Colon (tissue), 2 donors: Measurements from ENCODE around the gene OLFM3.

Experiments used
- FAIRE-seq: peaks from 2 replicates; lab custom pipeline; 2012; peaks lifted over from hg19 to GRCh38; lab: Jason Lieb, UNC
- donor health status: control.
- donor health status: control.

The OLFM3 gene

DNA sequence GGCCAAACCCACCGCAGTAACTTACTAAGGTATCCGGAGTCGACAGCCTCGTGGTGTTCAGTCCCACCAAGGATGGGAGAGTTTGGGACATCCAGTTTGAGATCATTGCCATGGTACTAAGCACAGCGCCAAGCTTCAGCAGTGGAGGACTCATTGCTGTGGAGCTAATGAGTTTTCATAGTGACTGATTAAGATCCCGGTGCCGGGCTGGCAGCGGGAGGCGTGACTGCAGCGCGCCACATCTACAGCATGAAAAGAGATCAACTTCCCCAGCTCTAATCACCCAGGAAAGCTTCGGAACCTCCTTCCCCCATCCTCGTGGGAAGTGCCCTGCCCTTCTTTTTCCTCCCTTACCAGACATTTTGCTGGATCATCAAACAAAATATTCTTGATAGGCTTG is 149.9 kb downstream of the OLFM3 start:
- no peak for FAIRE-seq

DNA sequence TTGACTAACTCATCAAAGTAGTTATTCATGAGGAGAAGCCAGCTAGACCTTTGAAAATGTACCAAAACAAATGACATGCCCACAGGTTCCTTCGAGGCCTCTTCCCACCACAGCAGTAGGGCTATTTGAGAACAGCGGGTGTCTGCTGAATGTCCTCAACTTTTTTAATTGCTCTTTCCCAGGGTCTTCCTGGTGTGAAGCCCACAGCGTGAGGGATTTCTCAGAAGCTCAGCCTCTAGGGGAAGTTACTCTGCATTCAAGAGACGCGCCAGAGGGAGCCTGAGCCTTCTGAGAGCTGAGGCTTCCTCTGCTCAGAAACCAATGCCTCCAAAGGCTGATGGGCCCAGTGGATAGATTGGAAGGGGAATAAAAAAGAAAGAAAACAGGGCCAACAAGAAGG is 153.6 kb downstream of the OLFM3 start:
- FAIRE-seq = no peak

DNA sequence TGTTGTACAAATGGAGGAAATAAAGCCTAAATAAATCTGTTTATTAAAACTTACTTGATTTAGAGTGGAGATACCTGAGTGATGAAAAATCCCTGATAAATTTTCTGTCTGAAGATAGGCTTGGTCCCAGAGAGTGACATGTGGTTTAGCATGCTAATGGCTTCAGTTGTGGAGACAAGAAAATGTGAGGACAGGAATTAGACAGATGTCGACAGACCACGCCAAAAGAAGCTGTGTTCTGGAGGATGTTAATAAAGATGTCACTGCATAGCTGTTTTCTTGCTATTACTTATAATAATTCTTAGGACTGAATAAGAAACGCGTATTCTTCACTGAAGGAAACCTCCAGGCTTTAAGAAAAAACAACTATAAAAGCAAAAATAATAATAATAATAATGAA is 154.9 kb downstream of the OLFM3 start:
- FAIRE-seq = no peak

DNA sequence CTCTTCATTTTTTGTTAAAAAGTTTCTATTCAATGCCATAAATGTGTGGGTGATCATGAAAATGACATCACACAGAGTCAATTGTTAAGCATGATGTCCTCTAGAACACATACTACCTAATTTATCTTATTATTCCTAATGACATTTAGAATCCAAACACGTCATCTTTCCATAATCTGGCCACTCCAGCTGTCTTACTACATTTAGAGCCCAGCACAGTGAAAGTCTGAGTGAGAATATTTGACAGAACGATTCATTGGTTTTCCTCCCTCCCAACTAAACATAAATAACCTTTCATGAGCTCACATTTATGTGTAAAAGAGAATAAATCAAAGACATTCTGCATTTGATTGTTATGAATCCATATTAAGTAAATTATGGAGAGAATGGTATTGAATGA is 160.7 kb downstream of the OLFM3 start:
- no peak for FAIRE-seq

DNA sequence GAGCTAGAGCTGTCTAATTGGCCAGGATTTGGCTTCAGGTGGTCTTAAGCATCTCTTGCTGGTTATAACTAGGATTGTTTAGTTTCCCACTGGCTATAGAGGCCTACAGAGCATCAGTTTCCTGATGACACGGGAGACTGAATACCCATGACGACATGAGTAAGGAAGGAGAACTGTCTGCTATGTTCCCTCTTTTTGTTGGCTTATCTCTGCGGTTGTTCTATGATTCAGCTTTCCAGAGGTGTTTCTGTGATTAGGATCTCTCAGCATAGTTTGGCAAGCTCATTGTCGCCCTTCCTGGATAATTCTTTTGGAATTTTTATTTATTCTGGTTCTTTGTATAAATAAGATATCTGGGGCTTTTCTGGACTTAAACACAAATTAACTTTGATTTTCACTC is 163.4 kb downstream of the OLFM3 start:
- FAIRE-seq = no peak

DNA sequence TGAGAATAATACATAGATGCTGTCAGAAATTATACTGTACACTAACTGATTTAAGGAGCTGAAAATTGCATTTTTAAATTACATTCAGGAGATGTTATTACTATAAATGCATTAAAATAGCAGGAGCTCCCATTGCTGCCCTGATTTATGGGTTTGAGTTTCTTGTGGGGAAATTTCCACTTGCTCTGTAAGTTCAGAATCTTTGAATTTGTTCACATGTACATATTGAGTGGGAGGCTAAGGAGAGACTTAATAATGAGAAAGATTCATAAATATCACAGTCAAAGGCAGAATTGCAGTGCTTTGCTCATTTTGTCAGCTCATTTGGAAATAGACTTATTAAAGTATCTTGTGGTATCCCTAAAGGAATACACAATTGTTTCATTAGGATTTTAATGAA is 170.3 kb downstream of the OLFM3 start:
- FAIRE-seq = no peak

DNA sequence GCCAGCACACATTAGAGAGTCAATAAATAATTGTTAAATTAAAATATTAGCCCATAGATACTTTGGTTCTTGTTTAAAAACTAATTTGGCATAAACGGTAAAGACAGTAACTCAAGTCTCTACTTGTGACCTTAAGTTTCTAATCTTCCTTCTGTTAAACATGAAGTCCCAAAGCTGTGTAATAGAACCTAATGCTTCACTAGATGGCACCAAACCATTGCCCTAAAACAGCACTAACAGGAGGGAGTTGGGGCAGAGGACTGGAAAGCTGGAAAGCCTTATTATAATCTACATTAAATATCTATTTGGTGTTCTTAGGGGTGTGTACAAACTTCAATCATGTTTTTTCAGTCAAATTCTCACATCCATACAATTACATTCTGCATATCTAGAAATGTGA is 176.7 kb downstream of the OLFM3 start:
- FAIRE-seq = no peak

DNA sequence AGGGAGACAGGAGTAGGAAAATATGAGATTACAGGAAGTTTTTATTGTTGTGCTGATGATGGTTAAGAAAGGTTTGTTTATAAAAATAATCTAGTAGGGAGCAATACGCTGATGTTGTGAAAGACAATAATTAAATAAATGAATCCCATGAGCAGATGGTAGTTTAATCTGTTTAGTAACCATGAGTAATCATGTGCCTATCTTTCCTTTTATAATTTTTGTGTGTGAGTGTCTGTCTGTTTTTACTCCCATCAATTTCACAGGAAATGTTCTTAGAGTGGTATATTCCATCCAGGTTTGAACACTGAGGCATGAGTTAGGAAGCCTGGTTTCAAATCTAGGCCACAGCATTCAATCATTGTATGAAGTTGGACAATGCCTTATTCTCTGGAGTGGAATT is 180.5 kb downstream of the OLFM3 start:
- no peak for FAIRE-seq

DNA sequence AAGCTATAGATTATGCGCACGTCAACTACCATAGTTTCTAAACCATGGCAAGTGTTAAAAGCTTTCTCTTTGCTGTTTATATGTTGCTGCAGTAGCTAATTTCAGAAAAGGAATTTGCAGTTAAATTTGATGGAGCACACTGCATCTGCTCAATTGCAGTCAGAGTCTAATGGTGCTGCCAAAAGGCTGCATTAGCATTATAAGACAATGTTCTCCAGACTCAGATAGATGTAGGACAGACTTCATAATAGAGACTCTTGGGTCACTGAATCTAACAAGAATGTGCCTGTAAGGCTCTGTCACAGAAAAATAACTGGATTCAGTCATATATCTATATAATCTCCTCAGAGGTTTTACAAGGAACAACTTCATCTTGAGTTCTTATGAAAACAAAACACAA is 198.3 kb downstream of the OLFM3 start:
- FAIRE-seq = no peak

DNA sequence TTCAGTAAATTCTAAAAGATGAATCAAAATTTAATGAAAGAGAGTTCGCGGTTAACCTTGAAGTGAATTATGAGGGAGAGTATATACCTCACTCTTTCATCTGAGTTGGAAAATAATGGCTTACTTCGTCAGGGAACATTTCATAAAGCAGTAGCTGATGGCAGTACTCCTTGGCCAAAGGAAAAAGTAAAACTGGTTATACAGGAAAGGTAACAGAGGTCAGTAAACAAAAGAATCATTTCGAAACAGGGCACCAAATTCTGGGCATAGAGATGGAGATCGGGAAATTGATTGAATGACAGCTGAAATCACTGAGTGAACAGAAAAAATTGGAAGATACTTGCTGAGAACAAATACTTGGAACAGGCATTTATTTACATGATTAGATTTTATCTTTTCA is 199.0 kb downstream of the OLFM3 start:
- no peak for FAIRE-seq

DNA sequence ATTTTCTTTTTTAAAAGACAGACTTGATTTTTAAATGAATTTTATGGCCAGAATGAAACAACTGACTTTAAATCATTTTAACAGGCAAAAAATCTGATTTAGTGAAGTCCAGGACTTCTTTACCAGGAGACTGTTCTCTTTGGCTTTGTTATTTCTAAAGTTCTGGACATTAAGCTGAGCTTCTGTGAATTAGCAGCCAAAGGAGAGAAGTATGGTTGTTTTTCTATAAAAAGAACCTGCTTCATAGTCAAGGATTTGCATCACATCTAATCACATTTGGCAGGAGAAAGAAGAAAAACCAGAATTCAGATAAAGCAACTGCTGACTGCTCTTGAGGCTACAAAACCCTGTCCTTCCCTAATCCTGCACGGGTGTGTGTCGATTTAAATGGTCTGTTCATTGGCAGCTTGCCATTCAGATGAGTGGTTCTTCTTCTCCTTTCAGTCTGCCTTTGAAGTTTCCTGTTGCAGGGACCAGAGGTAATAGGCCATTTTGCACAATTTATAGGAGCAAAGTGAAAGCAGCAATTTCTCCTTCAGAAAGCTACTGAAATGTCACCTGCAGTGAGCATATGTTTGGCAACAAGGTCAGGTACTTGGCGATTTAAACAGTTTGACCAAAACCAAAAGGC is 215.4 kb downstream of the OLFM3 start:
- no peak for FAIRE-seq

DNA sequence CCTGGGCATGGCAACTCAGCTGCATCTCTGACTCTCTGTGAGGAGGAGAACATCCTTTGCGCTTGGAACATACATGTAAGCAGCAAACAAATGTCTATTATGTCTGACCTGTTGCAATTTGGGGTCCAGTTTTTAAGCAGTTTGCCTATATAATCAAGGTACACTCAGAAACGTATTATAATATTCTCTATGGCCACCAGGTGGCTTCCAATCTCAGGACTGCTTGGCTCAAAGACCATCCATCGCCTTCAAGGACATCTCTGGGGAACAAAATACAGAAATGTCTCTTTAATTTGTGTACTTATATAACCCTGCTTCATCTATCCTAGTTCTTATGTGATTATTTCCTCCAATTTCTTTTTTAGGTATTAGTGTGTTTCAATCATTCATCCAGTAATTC is 227.2 kb downstream of the OLFM3 start:
- no peak for FAIRE-seq

DNA sequence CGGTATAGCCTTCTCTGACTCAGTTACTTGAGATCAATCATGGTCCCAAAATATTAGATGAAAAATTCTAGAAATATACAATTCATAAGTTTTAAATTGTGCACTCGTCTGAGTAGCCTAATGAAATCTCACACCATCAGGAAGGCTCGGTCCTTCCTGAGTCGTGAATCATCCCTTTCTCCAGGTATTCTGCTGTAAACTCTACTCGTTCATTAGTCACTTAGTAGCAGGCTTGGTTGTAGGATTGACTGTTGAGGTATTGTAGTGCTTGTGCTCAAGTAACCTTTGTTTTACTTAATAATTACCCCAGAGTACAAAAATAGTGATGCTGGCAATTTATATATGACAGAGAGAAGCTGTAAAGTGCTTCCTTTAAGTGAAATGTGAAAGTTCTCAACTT is 238.7 kb downstream of the OLFM3 start:
- no peak for FAIRE-seq

DNA sequence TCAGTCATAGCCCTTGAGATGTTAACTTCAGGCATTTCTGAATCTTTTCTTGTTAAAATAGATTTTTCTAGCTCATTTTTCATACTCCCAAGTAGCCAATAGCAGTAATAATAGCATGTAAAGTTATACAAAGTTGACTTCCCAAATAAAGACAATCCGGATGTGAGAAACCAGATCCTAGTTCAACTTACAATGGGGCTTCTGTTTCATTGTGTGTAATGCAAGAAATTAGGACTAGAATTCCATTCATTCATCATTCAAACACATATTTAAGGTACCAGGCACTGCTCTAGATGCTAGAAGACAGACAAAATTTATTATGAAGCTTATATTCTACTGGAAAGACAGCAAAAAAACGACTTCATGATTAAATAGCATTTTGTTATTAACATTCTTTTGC is 240.3 kb downstream of the OLFM3 start:
- FAIRE-seq = no peak
